Heart left ventricle (tissue), 13 donors: Measurements from ENCODE around the gene DOK1.

Experiments
- CTCF ChIP-seq, 12 donors: fragments of 200-600 bp; sonication (generic) in 4 of 12; IDR thresholded peaks; one replicate each; pipeline versions ENCODE4 v1.5.0 to v1.8.0; 2018 to 2022; ENCODE audit warnings: antibody characterized with exemption in 12 of 12, mild to moderate bottlenecking in 5 of 12
- POLR2A ChIP-seq, 2 donors: fragments of 450-650 bp; IDR thresholded peaks; one replicate each; pipeline ENCODE4 v1.6.1; 2017; ENCODE audit warnings: antibody characterized with exemption in 2 of 2, mild to moderate bottlenecking in 2 of 2, moderate library complexity in 2 of 2
- donor health status: ischemic (EF 13 %, LVEDD 7.1; RV severe dilation, severe dysfunction).
- donor health status: DM: no; HTN: yes; CAD: no.
- donor health status: DM: no; HTN: no; CAD: no.
- donor health status: ischemic (EF 25% LVEDD 6.9; RV normal size, moderate dysfunction).
- donor health status: ischemic (EF 25% LVEDD 5.7; RV mildly dilated, moderate dysfunction).
- donor health status: ischemic (EF 35%, LVEDD 5.7; RV mildly dilated, moderate dysfunction).
- donor health status: nonischemic (EF 11% LVEDD 7.7; RV severe dilation, severe dysfunction).
- donor health status: DM: yes; HTN: yes; CAD: no.
- donor health status: PGD.
- donor health status: ischemic (EF 29% LVEDD 5.4; RV normal size, mild dysfunction).
- donor health status: nonischemic (EF 23%, LVEDD 6.1; RV moderate dilation, normal function).

GRCh38 chr2:74556831-74557370 is 2.4 kb downstream of the DOK1 start:
- TF ChIP-seq CTCF (IDR thresholded peaks at IDR 0.05), result no peak
- TF ChIP-seq POLR2A (IDR thresholded peaks at IDR 0.05), result no peak
